SK-N-SH (cell line): ENCODE results near the gene RCHY1. TPM values are rescaled to one million over a fixed set of nuclear protein-coding genes. Genes with fewer than 3 reads are reported as not detected.

Experiments used
- CTCF ChIA-PET: fragments of 300-600, 350-600 bp; formaldehyde crosslinking; extraction: SDS; loops from one replicate; lab custom pipeline; 2021; lab: Yijun Ruan, JAX
- POLR2A ChIA-PET: fragments of 350-600 bp; sonication (Branson Sonifier 250); formaldehyde crosslinking; extraction: SDS; loops from one replicate; lab custom pipeline; 2020; ENCODE audit warnings: antibody characterized with exemption, inconsistent platforms; lab: Yijun Ruan, JAX
- DNase-seq: peaks from one replicate; pipeline ENCODE4 v3.0.0; 2012
- H2AFZ ChIP-seq: fragments of 200-600 bp; sonication (generic); 2 replicates; pipeline ENCODE4 v1.8.1; 2016; ENCODE audit warnings: antibody characterized with exemption, mild to moderate bottlenecking, low read depth
- H3F3A ChIP-seq: fragments of 200-600 bp; sonication (generic); replicated peaks from 2 replicates; pipeline ENCODE3; 2016; ENCODE audit warnings: antibody characterized with exemption, mild to moderate bottlenecking; ENCODE audit not compliant: insufficient read depth
- H3K27ac ChIP-seq, 2 experiments: fragments of 200-500 bp in 1 of 2; fragments of 200-600 bp in 1 of 2; sonication (Bioruptor generic) in 1 of 2; sonication (generic), shearing (Covaris generic) in 1 of 2; 2 replicates each; pipeline versions ENCODE4 v1.5.1 to v1.6.1; 2014 to 2016; ENCODE audit warnings: low read depth in 2 of 2, inconsistent platforms in 1 of 2, low read length in 1 of 2, mild to moderate bottlenecking in 1 of 2, mixed read lengths in 1 of 2
- H3K27me3 ChIP-seq: fragments of 200-600 bp; sonication (generic), shearing (Covaris generic); 2 replicates; pipeline ENCODE4 v1.6.1; 2016; ENCODE audit warnings: mixed run types; ENCODE audit not compliant: insufficient read depth
- H3K36me3 ChIP-seq, 2 experiments: fragments of 200-500 bp in 1 of 2; fragments of 200-600 bp in 1 of 2; sonication (Bioruptor generic) in 1 of 2; sonication (generic) in 1 of 2; replicated peaks in 1 of 2; 2 replicates each; pipeline versions ENCODE3 to v1.5.1; 2014 to 2016; ENCODE audit warnings: low read length in 1 of 2, mild to moderate bottlenecking in 1 of 2; ENCODE audit not compliant: insufficient read depth in 2 of 2, control insufficient read depth in 1 of 2
- H3K4me1 ChIP-seq, 2 experiments: fragments of 200-500 bp in 1 of 2; fragments of 200-600 bp in 1 of 2; sonication (Bioruptor generic) in 1 of 2; sonication (generic), shearing (Covaris generic) in 1 of 2; 2 replicates each; pipeline versions ENCODE4 v1.5.1 to v1.6.1; 2014 to 2016; ENCODE audit warnings: low read depth in 1 of 2, low read length in 1 of 2, mixed run types in 1 of 2; ENCODE audit not compliant: insufficient read depth in 2 of 2, control insufficient read depth in 1 of 2
- H3K4me2 ChIP-seq: fragments of 200-600 bp; sonication (generic), shearing (Covaris generic); 2 replicates; pipeline ENCODE4 v1.6.1; 2017; ENCODE audit warnings: mixed run types
- H3K4me3 ChIP-seq, 2 experiments: fragments of 200-500 bp in 1 of 2; fragments of 200-600 bp in 1 of 2; sonication (Bioruptor generic) in 1 of 2; sonication (generic), shearing (Covaris generic) in 1 of 2; 2 replicates each; pipeline versions ENCODE4 v1.5.1 to v1.8.1; 2014 to 2016; ENCODE audit warnings: low read depth in 2 of 2, inconsistent platforms in 1 of 2, low read length in 1 of 2, mild to moderate bottlenecking in 1 of 2, mixed read lengths in 1 of 2, moderate library complexity in 1 of 2
- H3K79me2 ChIP-seq: fragments of 200-600 bp; sonication (generic); 2 replicates; pipeline ENCODE4 v1.8.1; 2017; ENCODE audit warnings: mild to moderate bottlenecking; ENCODE audit not compliant: insufficient read depth
- H3K9ac ChIP-seq: fragments of 200-600 bp; sonication (generic); 2 replicates; pipeline ENCODE4 v1.6.1; 2017; ENCODE audit warnings: mixed run types
- H3K9me2 ChIP-seq: fragments of 200-600 bp; sonication (generic); 2 replicates; pipeline ENCODE4 v1.6.1; 2017; ENCODE audit warnings: mixed run types
- H3K9me3 ChIP-seq: fragments of 200-600 bp; sonication (generic); 2 replicates; pipeline ENCODE4 v1.6.1; 2017; ENCODE audit warnings: mixed run types, mild to moderate bottlenecking, moderate library complexity
- H4K20me1 ChIP-seq: fragments of 200-600 bp; sonication (generic); 2 replicates; pipeline ENCODE4 v1.6.1; 2017; ENCODE audit warnings: mild to moderate bottlenecking, mixed run types; ENCODE audit not compliant: insufficient read depth
- ELF1 ChIP-seq: IDR thresholded peaks from 2 replicates; pipeline ENCODE4 v1.4.0; 2012
- FOXJ3 ChIP-seq: sonication (generic); formaldehyde crosslinking; IDR thresholded peaks from 2 replicates; pipeline ENCODE4 v1.5.1; 2020; ENCODE audit warnings: mild to moderate bottlenecking, missing genetic modification reagents
- JUND ChIP-seq: IDR thresholded peaks from 2 replicates; pipeline ENCODE4 v1.4.0; 2012
- NFIC ChIP-seq: IDR thresholded peaks from 2 replicates; pipeline ENCODE4 v1.4.0; 2012; ENCODE audit warnings: borderline replicate concordance
- NRF1 ChIP-seq: IDR thresholded peaks from 2 replicates; pipeline ENCODE4 v1.6.1; 2012; ENCODE audit warnings: low read depth, mild to moderate bottlenecking, low read length
- POLR2AphosphoS5 ChIP-seq: IDR thresholded peaks from 2 replicates; pipeline ENCODE4 v1.6.1; 2012; ENCODE audit warnings: low read depth, low read length
- RFX5 ChIP-seq: IDR thresholded peaks from 2 replicates; pipeline ENCODE4 v1.6.1; 2012; ENCODE audit warnings: mild to moderate bottlenecking, improper control_type of control experiment, low read length
- RXRA ChIP-seq: IDR thresholded peaks from 2 replicates; pipeline ENCODE4 v1.4.0; 2012; ENCODE audit warnings: low read depth, mild to moderate bottlenecking, borderline replicate concordance
- TAF1 ChIP-seq: IDR thresholded peaks from 2 replicates; pipeline ENCODE4 v1.6.1; 2012; ENCODE audit warnings: low read depth, mild to moderate bottlenecking, low read length, moderate library complexity, borderline replicate concordance
- TEAD4 ChIP-seq: IDR thresholded peaks from 2 replicates; pipeline ENCODE4 v1.4.0; 2012; ENCODE audit warnings: mild to moderate bottlenecking, borderline replicate concordance; ENCODE audit not compliant: insufficient read depth
- polyA plus RNA-seq, 3 experiments: library from polyadenylated mRNA; depleted of rRNA; stranded (reverse); fragments of >200 nt; gene quantifications; 2 replicates each; pipeline ENCODE4 v1.2.3, GENCODE V29; 2012
- TF ChIP-seq, protein P1 (sequence below): fragments of 200-600 bp; sonication (generic); IDR thresholded peaks from 2 replicates; pipeline ENCODE4 v1.6.1; 2017; ENCODE audit warnings: antibody characterized with exemption, mild to moderate bottlenecking, moderate library complexity
- TF ChIP-seq, protein P2 (sequence below): IDR thresholded peaks from 2 replicates; pipeline ENCODE4; 2012
- TF ChIP-seq, protein P3 (sequence below): IDR thresholded peaks from 2 replicates; pipeline ENCODE4 v1.4.0; 2012; ENCODE audit warnings: low read depth, borderline replicate concordance
- TF ChIP-seq, protein P4 (sequence below): IDR thresholded peaks from 2 replicates; pipeline ENCODE4 v1.4.0; 2012; ENCODE audit warnings: low read depth, borderline replicate concordance
- TF ChIP-seq, protein P5 (sequence below): IDR thresholded peaks from 2 replicates; pipeline ENCODE4 v1.6.1; 2012; ENCODE audit warnings: mild to moderate bottlenecking, low read depth, low read length, moderate library complexity
- TF ChIP-seq, protein P6 (sequence below): fragments of 150-350 bp; IDR thresholded peaks from 2 replicates; pipeline ENCODE4 v1.6.1; 2016; ENCODE audit warnings: mild to moderate bottlenecking, low read depth, low read length
- TF ChIP-seq, protein P7 (sequence below): fragments of 150-350 bp; IDR thresholded peaks from 2 replicates; pipeline ENCODE4 v1.6.1; 2017; ENCODE audit warnings: antibody characterized with exemption, low read length, low read depth, borderline replicate concordance

RCHY1 gene
- polyA plus RNA-seq, 1 of the 3 experiments (the other 2 are of a cell fraction), result 17.4 TPM

DNA sequence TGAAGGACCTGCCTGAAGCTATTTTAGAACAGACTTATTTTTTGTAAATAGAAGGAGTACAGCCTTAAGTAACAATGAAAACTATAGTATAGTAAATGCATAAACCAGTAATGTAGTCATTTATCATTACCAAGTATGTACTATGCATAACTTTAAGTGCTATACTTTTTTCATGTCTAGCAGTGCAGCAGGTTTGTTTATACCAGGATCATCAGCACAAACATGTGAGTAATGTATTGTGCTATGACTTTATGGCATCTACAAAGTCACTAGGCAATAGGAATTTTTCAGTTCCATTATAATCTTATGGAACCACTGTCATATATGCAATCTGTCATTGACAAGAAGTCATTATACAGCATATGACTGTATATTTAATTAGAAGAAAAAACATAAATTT is 38.2 kb upstream of the RCHY1 start:
- Histone ChIP-seq H3K4me1 (peaks cover 0 to 7% of the 10 kb centered on the region in 2 experiments; a peak in 1 of 4 replicates), H2AFZ (no peak overlapping the region; the same call in 1 of the 2 replicates), H3K27me3 (peaks cover 4% of the 10 kb centered on the region; the same call in 1 of the 2 replicates), H3F3A (peaks cover 3% of the 10 kb centered on the region), H3K4me3 (no peak overlapping the region), H3K27ac (no peak overlapping the region), H3K79me2 (no peaks in the 10 kb centered on the region), H3K9me3 (no peaks in the 10 kb centered on the region), H4K20me1 (no peaks in the 10 kb centered on the region), H3K4me2 (no peak overlapping the region), H3K9me2 (no peaks in the 10 kb centered on the region), H3K9ac (no peak overlapping the region), H3K36me3 (no peaks in the 10 kb centered on the region)
- DNase-seq, result no peak
- no peak for TF ChIP-seq FOXJ3 (CRISPR knock-in tag)
- TF ChIP-seq, protein P1, sequence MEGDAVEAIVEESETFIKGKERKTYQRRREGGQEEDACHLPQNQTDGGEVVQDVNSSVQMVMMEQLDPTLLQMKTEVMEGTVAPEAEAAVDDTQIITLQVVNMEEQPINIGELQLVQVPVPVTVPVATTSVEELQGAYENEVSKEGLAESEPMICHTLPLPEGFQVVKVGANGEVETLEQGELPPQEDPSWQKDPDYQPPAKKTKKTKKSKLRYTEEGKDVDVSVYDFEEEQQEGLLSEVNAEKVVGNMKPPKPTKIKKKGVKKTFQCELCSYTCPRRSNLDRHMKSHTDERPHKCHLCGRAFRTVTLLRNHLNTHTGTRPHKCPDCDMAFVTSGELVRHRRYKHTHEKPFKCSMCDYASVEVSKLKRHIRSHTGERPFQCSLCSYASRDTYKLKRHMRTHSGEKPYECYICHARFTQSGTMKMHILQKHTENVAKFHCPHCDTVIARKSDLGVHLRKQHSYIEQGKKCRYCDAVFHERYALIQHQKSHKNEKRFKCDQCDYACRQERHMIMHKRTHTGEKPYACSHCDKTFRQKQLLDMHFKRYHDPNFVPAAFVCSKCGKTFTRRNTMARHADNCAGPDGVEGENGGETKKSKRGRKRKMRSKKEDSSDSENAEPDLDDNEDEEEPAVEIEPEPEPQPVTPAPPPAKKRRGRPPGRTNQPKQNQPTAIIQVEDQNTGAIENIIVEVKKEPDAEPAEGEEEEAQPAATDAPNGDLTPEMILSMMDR, result no peak
- TF ChIP-seq, protein P2, sequence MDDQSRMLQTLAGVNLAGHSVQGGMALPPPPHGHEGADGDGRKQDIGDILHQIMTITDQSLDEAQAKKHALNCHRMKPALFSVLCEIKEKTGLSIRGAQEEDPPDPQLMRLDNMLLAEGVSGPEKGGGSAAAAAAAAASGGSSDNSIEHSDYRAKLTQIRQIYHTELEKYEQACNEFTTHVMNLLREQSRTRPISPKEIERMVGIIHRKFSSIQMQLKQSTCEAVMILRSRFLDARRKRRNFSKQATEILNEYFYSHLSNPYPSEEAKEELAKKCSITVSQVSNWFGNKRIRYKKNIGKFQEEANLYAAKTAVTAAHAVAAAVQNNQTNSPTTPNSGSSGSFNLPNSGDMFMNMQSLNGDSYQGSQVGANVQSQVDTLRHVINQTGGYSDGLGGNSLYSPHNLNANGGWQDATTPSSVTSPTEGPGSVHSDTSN, result no peak
- TF ChIP-seq, protein P3, sequence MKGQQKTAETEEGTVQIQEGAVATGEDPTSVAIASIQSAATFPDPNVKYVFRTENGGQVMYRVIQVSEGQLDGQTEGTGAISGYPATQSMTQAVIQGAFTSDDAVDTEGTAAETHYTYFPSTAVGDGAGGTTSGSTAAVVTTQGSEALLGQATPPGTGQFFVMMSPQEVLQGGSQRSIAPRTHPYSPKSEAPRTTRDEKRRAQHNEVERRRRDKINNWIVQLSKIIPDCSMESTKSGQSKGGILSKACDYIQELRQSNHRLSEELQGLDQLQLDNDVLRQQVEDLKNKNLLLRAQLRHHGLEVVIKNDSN, result no peak
- TF ChIP-seq, protein P4, sequence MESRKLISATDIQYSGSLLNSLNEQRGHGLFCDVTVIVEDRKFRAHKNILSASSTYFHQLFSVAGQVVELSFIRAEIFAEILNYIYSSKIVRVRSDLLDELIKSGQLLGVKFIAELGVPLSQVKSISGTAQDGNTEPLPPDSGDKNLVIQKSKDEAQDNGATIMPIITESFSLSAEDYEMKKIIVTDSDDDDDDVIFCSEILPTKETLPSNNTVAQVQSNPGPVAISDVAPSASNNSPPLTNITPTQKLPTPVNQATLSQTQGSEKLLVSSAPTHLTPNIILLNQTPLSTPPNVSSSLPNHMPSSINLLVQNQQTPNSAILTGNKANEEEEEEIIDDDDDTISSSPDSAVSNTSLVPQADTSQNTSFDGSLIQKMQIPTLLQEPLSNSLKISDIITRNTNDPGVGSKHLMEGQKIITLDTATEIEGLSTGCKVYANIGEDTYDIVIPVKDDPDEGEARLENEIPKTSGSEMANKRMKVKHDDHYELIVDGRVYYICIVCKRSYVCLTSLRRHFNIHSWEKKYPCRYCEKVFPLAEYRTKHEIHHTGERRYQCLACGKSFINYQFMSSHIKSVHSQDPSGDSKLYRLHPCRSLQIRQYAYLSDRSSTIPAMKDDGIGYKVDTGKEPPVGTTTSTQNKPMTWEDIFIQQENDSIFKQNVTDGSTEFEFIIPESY, result no peak
- no peak for TF ChIP-seq RXRA
- TF ChIP-seq ELF1, result no peak
- no peak for TF ChIP-seq TEAD4
- TF ChIP-seq, protein P5, sequence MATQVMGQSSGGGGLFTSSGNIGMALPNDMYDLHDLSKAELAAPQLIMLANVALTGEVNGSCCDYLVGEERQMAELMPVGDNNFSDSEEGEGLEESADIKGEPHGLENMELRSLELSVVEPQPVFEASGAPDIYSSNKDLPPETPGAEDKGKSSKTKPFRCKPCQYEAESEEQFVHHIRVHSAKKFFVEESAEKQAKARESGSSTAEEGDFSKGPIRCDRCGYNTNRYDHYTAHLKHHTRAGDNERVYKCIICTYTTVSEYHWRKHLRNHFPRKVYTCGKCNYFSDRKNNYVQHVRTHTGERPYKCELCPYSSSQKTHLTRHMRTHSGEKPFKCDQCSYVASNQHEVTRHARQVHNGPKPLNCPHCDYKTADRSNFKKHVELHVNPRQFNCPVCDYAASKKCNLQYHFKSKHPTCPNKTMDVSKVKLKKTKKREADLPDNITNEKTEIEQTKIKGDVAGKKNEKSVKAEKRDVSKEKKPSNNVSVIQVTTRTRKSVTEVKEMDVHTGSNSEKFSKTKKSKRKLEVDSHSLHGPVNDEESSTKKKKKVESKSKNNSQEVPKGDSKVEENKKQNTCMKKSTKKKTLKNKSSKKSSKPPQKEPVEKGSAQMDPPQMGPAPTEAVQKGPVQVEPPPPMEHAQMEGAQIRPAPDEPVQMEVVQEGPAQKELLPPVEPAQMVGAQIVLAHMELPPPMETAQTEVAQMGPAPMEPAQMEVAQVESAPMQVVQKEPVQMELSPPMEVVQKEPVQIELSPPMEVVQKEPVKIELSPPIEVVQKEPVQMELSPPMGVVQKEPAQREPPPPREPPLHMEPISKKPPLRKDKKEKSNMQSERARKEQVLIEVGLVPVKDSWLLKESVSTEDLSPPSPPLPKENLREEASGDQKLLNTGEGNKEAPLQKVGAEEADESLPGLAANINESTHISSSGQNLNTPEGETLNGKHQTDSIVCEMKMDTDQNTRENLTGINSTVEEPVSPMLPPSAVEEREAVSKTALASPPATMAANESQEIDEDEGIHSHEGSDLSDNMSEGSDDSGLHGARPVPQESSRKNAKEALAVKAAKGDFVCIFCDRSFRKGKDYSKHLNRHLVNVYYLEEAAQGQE, result no peak
- TF ChIP-seq TAF1, result no peak
- TF ChIP-seq, protein P6, sequence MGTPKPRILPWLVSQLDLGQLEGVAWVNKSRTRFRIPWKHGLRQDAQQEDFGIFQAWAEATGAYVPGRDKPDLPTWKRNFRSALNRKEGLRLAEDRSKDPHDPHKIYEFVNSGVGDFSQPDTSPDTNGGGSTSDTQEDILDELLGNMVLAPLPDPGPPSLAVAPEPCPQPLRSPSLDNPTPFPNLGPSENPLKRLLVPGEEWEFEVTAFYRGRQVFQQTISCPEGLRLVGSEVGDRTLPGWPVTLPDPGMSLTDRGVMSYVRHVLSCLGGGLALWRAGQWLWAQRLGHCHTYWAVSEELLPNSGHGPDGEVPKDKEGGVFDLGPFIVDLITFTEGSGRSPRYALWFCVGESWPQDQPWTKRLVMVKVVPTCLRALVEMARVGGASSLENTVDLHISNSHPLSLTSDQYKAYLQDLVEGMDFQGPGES, result no peak
- TF ChIP-seq RFX5, result no peak
- no peak for TF ChIP-seq POLR2AphosphoS5
- no peak for TF ChIP-seq NFIC
- TF ChIP-seq JUND, result no peak
- TF ChIP-seq, protein P7, sequence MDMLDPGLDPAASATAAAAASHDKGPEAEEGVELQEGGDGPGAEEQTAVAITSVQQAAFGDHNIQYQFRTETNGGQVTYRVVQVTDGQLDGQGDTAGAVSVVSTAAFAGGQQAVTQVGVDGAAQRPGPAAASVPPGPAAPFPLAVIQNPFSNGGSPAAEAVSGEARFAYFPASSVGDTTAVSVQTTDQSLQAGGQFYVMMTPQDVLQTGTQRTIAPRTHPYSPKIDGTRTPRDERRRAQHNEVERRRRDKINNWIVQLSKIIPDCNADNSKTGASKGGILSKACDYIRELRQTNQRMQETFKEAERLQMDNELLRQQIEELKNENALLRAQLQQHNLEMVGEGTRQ, result no peak
- TF ChIP-seq NRF1, result no peak
- ChIA-PET POLR2A (no interaction called here), CTCF (no interaction called here)
